NCI-H82 (cell line): Measurements from ENCODE around the gene CAMKMT.
"Not testable (repeated sequence)": the region's sequence is repeated elsewhere in the genome, so short reads cannot be mapped to it uniquely, and the experiment has no call there.

ENCODE experiments used
- DNase-seq: peaks from one replicate; lab custom pipeline; 2025; lab: John Stamatoyannopoulos, UW

The CAMKMT gene

GRCh38 chr2:44505664-44506063 lies 143.9 kb downstream of the CAMKMT start:
- DNase-seq: not testable (repeated sequence)

- no peak for DNase-seq
Measured at GRCh38 chr2:44510246-44510645, 148.5 kb downstream of the CAMKMT start.

GRCh38 chr2:44515416-44515815 lies 153.7 kb downstream of the CAMKMT start:
- no peak for DNase-seq

- no peak for DNase-seq
Measured at GRCh38 chr2:44519026-44519425, 157.3 kb downstream of the CAMKMT start.

GRCh38 chr2:44522846-44523245 lies 161.1 kb downstream of the CAMKMT start:
- DNase-seq: no peak

GRCh38 chr2:44524347-44524926 lies 162.7 kb downstream of the CAMKMT start:
- no peak for DNase-seq

- DNase-seq: no peak
Measured at GRCh38 chr2:44526352-44526751, 164.6 kb downstream of the CAMKMT start.

- DNase-seq: no peak
Measured at GRCh38 chr2:44528595-44528994, 166.8 kb downstream of the CAMKMT start.

- no peak for DNase-seq
Measured at GRCh38 chr2:44529448-44529847, 167.7 kb downstream of the CAMKMT start.

GRCh38 chr2:44531289-44531688 lies 169.5 kb downstream of the CAMKMT start:
- no peak for DNase-seq

GRCh38 chr2:44532031-44532430 lies 170.3 kb downstream of the CAMKMT start:
- no peak for DNase-seq

GRCh38 chr2:44533508-44533907 lies 171.8 kb downstream of the CAMKMT start:
- no peak for DNase-seq

- DNase-seq: no peak
Measured at GRCh38 chr2:44535376-44535775, 173.6 kb downstream of the CAMKMT start.

GRCh38 chr2:44537264-44537663 lies 175.5 kb downstream of the CAMKMT start:
- DNase-seq: no peak

GRCh38 chr2:44542520-44542919 lies 180.8 kb downstream of the CAMKMT start:
- DNase-seq: no peak

GRCh38 chr2:44543773-44544725 lies 182.3 kb downstream of the CAMKMT start:
- DNase-seq: no peak

GRCh38 chr2:44545005-44545404 lies 183.3 kb downstream of the CAMKMT start:
- no peak for DNase-seq

GRCh38 chr2:44546459-44547127 lies 184.8 kb downstream of the CAMKMT start:
- DNase-seq: no peak

- peak; percentile 7 for DNase-seq
Measured at GRCh38 chr2:44547718-44548117, 186.0 kb downstream of the CAMKMT start.

GRCh38 chr2:44548221-44549098 lies 186.7 kb downstream of the CAMKMT start:
- DNase-seq: peak; percentile 11

GRCh38 chr2:44549099-44549471 lies 187.3 kb downstream of the CAMKMT start:
- no peak for DNase-seq

GRCh38 chr2:44549856-44550255 lies 188.1 kb downstream of the CAMKMT start:
- DNase-seq: peak; percentile 27
